Neutrophil (primary cell): ENCODE results near the gene UPF3B.

Experiments used
- H3K27ac ChIP-seq: fragments of 200-600 bp; sonication (generic); 2 replicates; pipeline ENCODE4 v1.5.1; 2016; ENCODE audit warnings: mild to moderate bottlenecking, moderate library complexity
- H3K27me3 ChIP-seq: fragments of 200-600 bp; sonication (generic); 2 replicates; pipeline ENCODE4 v1.6.0; 2016; ENCODE audit warnings: mild to moderate bottlenecking
- H3K36me3 ChIP-seq: fragments of 200-600 bp; sonication (generic); 2 replicates; pipeline ENCODE4 v1.5.1; 2017
- H3K4me1 ChIP-seq, 2 experiments: fragments of 200-600 bp in 1 of 2; sonication (generic) in 1 of 2; 1 replicate in 1 of 2; 2 replicates in 1 of 2; pipeline versions ENCODE4 v1.5.1 to v1.6.1; 2013 to 2016; ENCODE audit warnings: low read depth in 1 of 2, low read length in 1 of 2, mild to moderate bottlenecking in 1 of 2, moderate library complexity in 1 of 2; ENCODE audit not compliant: control insufficient read depth in 1 of 2, insufficient read depth in 1 of 2
- H3K4me3 ChIP-seq, 2 experiments: fragments of 200-600 bp in 1 of 2; sonication (generic) in 1 of 2; 1 replicate in 1 of 2; 2 replicates in 1 of 2; pipeline ENCODE4 v1.5.1; 2013 to 2016; ENCODE audit warnings: low read depth in 1 of 2, low read length in 1 of 2, mild to moderate bottlenecking in 1 of 2, moderate library complexity in 1 of 2
- H3K9me3 ChIP-seq: fragments of 200-600 bp; sonication (generic); 2 replicates; pipeline ENCODE4 v1.5.1; 2016
- TF ChIP-seq, protein P1 (sequence below): fragments of 200-600 bp; sonication (generic); IDR thresholded peaks from 2 replicates; pipeline ENCODE4 v1.5.1; 2016; ENCODE audit warnings: antibody characterized with exemption

Gene UPF3B

DNA sequence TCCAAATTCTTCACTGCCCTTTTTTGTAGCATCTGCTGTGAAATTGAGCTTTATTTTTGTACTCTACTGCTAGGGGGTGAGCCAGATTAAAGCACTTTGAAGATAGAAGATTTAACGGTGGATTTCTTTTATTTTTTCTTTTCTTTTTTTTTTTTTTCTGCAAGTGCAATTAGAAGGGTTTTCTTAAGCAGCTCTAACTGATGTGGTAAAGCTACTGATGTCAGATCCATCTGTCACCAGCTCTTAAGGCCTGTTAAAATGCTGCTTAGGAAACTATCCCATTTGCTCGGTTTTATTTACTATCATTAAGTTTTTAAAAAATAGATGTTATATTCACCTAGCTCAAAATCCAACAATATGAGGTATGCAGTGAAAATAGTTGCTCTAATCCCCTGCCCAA lies 26.0 kb upstream of the UPF3B start:
- H3K36me3 ChIP-seq = peaks cover 7% of the 10 kb centered on the region
- TF ChIP-seq, protein P1, sequence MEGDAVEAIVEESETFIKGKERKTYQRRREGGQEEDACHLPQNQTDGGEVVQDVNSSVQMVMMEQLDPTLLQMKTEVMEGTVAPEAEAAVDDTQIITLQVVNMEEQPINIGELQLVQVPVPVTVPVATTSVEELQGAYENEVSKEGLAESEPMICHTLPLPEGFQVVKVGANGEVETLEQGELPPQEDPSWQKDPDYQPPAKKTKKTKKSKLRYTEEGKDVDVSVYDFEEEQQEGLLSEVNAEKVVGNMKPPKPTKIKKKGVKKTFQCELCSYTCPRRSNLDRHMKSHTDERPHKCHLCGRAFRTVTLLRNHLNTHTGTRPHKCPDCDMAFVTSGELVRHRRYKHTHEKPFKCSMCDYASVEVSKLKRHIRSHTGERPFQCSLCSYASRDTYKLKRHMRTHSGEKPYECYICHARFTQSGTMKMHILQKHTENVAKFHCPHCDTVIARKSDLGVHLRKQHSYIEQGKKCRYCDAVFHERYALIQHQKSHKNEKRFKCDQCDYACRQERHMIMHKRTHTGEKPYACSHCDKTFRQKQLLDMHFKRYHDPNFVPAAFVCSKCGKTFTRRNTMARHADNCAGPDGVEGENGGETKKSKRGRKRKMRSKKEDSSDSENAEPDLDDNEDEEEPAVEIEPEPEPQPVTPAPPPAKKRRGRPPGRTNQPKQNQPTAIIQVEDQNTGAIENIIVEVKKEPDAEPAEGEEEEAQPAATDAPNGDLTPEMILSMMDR = no peak
- H3K4me3 ChIP-seq = no peak overlapping the region
- no peaks in the 10 kb centered on the region for H3K27me3 ChIP-seq
- no peak overlapping the region for H3K27ac ChIP-seq
- H3K9me3 ChIP-seq = no peaks in the 10 kb centered on the region
- H3K4me1 ChIP-seq = peaks cover 3 to 5% of the 10 kb centered on the region in 2 experiments

DNA sequence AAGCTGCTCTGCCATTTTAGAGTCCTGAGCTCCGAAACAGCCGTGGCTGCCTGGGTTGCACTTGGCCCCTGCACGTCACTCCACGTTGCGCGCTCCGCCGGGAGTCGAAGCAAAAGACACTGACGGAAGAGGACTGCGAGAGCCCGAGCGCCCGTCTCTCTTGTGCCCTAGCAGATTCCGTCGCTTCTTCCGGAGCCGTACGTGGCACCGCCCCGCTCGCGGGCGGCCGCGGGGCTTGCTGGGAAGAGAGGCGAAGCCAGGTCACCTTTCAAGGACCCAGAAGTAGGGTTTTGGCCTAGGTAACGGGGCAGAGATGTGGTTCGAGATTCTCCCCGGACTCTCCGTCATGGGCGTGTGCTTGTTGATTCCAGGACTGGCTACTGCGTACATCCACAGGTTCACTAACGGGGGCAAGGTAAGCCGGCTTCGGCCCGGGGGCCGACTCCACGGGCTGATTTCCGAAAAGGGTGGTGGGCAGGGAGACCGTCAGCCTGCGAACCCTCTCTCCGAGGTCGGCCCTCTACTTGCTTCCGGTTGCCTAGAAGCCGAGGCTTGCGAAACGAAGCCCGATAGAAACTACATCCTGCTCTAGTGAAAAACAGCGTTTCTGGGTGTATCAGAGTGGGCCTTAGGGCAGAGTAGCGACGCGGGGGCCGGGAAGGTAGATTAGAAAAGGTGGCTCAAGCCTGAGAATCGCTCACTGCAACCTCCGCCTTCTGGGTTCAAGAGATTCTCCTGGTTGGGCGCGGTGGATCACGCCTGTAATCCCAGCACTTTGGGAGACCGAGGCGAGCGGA lies 19.0 kb upstream of the UPF3B start, which contains the start of the genes NDUFA1 and RNF113A:
TSS of gene NDUFA1 (plus strand) at position 234 of the 797 bp plus-strand sequence. CDS start at position 314, 80 bp downstream.
TSS of gene RNF113A (minus strand) at position 135 of the 797 bp plus-strand sequence. CDS start at position 15, 120 bp downstream.
- Histone ChIP-seq H3K27ac (peak within 1 kb of the TSS; percentile 94), H3K4me3 (peak within 1 kb of the TSS; percentile 69 to 76), H3K36me3 (peaks cover 2% of the 10 kb centered on the region), H3K27me3 (no peaks in the 10 kb centered on the region), H3K9me3 (no peaks in the 10 kb centered on the region), H3K4me1 (peaks cover 15 to 16% of the 10 kb centered on the region in 2 experiments)
- TF ChIP-seq, protein P1 = no peak

DNA sequence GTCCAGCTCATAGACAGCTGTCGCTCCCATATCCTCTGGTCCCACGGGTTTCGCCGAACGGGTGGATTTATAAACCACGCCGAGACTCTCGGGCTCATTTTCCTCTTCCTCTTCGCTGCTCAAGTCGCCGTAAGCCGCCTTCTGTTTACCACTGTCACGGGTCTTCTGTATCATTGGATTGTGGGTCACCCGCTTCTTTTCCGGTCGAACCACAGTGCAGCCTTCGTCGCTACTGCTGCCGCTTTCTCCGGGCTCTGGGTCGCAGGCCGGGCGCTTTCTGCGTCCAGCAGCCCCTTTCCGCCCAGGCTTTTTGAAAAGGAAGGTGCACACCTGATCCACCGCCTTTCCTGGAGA lies 18.5 kb upstream of the UPF3B start:
- TF ChIP-seq, protein P1 = no peak
- peak overlapping the region; percentile 94 for H3K27ac ChIP-seq
- H3K4me1 ChIP-seq = peaks cover 15 to 16% of the 10 kb centered on the region in 2 experiments
- peak overlapping the region; percentile 69 to 76 for H3K4me3 ChIP-seq
- no peaks in the 10 kb centered on the region for H3K27me3 ChIP-seq
- no peaks in the 10 kb centered on the region for H3K9me3 ChIP-seq
- no peaks in the 10 kb centered on the region for H3K36me3 ChIP-seq

DNA sequence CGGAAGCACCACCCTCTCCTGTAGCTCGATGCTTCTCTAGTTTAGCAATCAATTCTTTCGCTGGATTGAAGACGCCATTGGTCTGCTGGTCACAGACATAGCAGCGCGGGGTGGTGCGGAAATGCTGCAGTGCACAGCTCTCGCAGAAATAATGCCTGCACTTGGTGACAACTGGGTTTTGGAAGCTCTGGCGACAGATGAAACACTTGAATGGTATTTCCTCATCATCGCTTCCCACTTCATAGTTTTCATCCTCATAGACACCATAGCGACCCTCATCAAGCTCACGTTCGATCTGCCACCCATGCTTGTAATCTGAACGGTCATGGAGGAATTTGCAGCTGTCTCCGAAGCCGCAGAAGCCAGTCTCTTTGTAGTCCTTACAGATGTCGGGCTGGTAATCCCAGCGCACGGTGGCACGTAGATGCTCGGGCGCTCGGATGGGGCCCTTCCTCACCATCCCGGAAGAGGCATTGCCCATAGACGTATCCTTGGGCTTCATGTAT lies 17.9 kb upstream of the UPF3B start:
- TF ChIP-seq, protein P1 = no peak
- Histone ChIP-seq H3K27ac (peak overlapping the region; percentile 94), H3K9me3 (no peaks in the 10 kb centered on the region), H3K4me1 (peaks cover 15 to 16% of the 10 kb centered on the region in 2 experiments), H3K36me3 (no peaks in the 10 kb centered on the region), H3K4me3 (peak overlapping the region; percentile 69 to 76), H3K27me3 (no peaks in the 10 kb centered on the region)

DNA sequence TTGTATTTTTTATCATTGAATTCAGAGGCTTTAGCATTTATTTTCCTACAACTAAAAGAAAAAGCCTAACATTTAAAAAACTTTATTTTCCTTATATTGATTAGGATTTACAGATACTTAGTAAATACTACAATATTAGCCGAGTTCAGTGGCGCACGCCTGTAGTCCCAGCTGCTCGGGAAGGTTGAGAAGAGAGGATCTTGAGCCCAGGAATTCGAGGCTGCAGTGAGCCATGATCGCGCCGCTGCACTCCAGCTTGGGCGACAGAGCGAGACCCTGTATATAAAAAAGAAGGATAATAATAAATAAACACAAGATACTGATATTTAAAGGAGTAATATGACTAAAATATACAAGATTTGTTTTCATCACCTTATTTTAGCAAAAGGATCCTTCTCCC lies 681 bp upstream of the UPF3B start:
- TF ChIP-seq, protein P1 = no peak
- Histone ChIP-seq H3K4me1 (peaks cover 5 to 15% of the 10 kb centered on the region in 2 experiments), H3K27ac (peak overlapping the region; percentile 87), H3K4me3 (peak overlapping the region; percentile 80 to 81), H3K36me3 (no peaks in the 10 kb centered on the region), H3K9me3 (no peaks in the 10 kb centered on the region), H3K27me3 (no peaks in the 10 kb centered on the region)
